Endothelial cell of umbilical vein (primary cell): ENCODE results near the gene LARP1B. TPM values are rescaled to one million over a fixed set of nuclear protein-coding genes. Genes with fewer than 3 reads are reported as not detected.

ENCODE experiments used
- BruUV-seq: library from RNA; stranded (reverse); fragments of 400-500 nt; replicated peaks from 2 replicates; lab custom pipeline; 2021; lab: Mats Ljungman, UMichigan
- CTCF ChIA-PET: fragments of 300-600, 350-600 bp; sonication (Branson Sonifier 250); formaldehyde crosslinking; loops from one replicate; lab custom pipeline; 2021; ENCODE audit warnings: antibody characterized with exemption, inconsistent platforms; lab: Charles Lee
- POLR2A ChIA-PET: fragments of 300-600, 350-600 bp; sonication (Branson Sonifier 250); formaldehyde crosslinking; loops from one replicate; lab custom pipeline; 2021; ENCODE audit warnings: antibody characterized with exemption, inconsistent platforms; lab: Charles Lee
- DNase-seq: peaks from one replicate; pipeline ENCODE4 v3.0.0-alpha.2; 2011; ENCODE audit warnings: low read depth, low spot score
- FAIRE-seq: peaks from 2 replicates; lab custom pipeline; 2011; peaks lifted over from hg19 to GRCh38; lab: Jason Lieb, UNC
- H2AFZ ChIP-seq: 2 replicates; pipeline ENCODE4 v1.6.0; 2012; ENCODE audit warnings: low read depth, low read length, control low read depth, inconsistent platforms
- H3K27ac ChIP-seq: 2 replicates; pipeline ENCODE4 v1.5.1; 2011; ENCODE audit warnings: low read depth, mild to moderate bottlenecking, control low read depth, low read length, moderate library complexity; ENCODE audit not compliant: insufficient read depth
- H3K27me3 ChIP-seq, 2 experiments: 2 replicates each; pipeline versions ENCODE4 v1.6.0 to v1.6.1; 2011; ENCODE audit warnings: low read length in 2 of 2, mixed read lengths in 1 of 2; ENCODE audit not compliant: control insufficient read depth in 2 of 2, insufficient read depth in 2 of 2
- H3K36me3 ChIP-seq, 2 experiments: 2 replicates in 1 of 2; 3 replicates in 1 of 2; pipeline ENCODE4 v1.5.1; 2011; ENCODE audit warnings: low read length in 2 of 2, mild to moderate bottlenecking in 1 of 2, moderate library complexity in 1 of 2; ENCODE audit not compliant: control insufficient read depth in 2 of 2, insufficient read depth in 2 of 2; ENCODE audit errors: extremely low read depth in 1 of 2
- H3K4me1 ChIP-seq: 3 replicates; pipeline ENCODE4 v1.5.1; 2011; ENCODE audit warnings: mild to moderate bottlenecking, low read length; ENCODE audit not compliant: control insufficient read depth, insufficient read depth; ENCODE audit errors: extremely low read depth
- H3K4me2 ChIP-seq: 2 replicates; pipeline ENCODE4 v1.6.1; 2011; ENCODE audit warnings: low read length, control low read depth, mixed read lengths; ENCODE audit not compliant: insufficient read depth
- H3K4me3 ChIP-seq, 3 experiments: fragments of 200-600 bp in 1 of 3; sonication (generic), shearing (Covaris generic) in 1 of 3; replicated peaks in 1 of 3; 2 replicates each; pipeline ENCODE4 v1.5.1; 2011 to 2016; ENCODE audit warnings: control low read depth in 3 of 3, low read length in 3 of 3, mild to moderate bottlenecking in 2 of 3, inconsistent platforms in 1 of 3, low read depth in 1 of 3, moderate library complexity in 1 of 3; ENCODE audit not compliant: insufficient read depth in 1 of 3
- H3K79me2 ChIP-seq: 2 replicates; pipeline ENCODE4 v1.6.0; 2012; ENCODE audit warnings: low read length, inconsistent platforms; ENCODE audit not compliant: control insufficient read depth, insufficient read depth
- H3K9ac ChIP-seq: replicated peaks from 2 replicates; pipeline ENCODE3; 2011; ENCODE audit warnings: low read length, control low read depth; ENCODE audit not compliant: insufficient read depth; ENCODE audit errors: extremely low read depth
- H3K9me1 ChIP-seq: replicated peaks from 3 replicates; pipeline ENCODE4 v1.6.0; 2011; ENCODE audit warnings: mild to moderate bottlenecking, low read length; ENCODE audit not compliant: control insufficient read depth, insufficient read depth; ENCODE audit errors: extremely low read depth
- H3K9me3 ChIP-seq: replicated peaks from 2 replicates; pipeline ENCODE4 v1.5.1; 2012; ENCODE audit warnings: low read length, inconsistent platforms; ENCODE audit not compliant: control insufficient read depth, insufficient read depth
- H4K20me1 ChIP-seq: replicated peaks from 2 replicates; pipeline ENCODE3; 2011; ENCODE audit warnings: mild to moderate bottlenecking, low read length; ENCODE audit not compliant: control insufficient read depth, insufficient read depth; ENCODE audit errors: extremely low read depth
- EZH2 ChIP-seq: IDR thresholded peaks from 2 replicates; pipeline ENCODE4 v1.6.1; 2012; ENCODE audit warnings: borderline replicate concordance, low read depth, mild to moderate bottlenecking, moderate library complexity, low read length, inconsistent platforms; ENCODE audit not compliant: severe bottlenecking
- FOS ChIP-seq: IDR thresholded peaks from 2 replicates; pipeline ENCODE4 v1.6.1; 2011; ENCODE audit warnings: mild to moderate bottlenecking, low read length, moderate library complexity, borderline replicate concordance; ENCODE audit not compliant: insufficient read depth
- GATA2 ChIP-seq: IDR thresholded peaks from 2 replicates; pipeline ENCODE4 v1.7.0; 2011; ENCODE audit warnings: low read depth, mild to moderate bottlenecking, moderate library complexity, mixed read lengths, low read length; ENCODE audit not compliant: insufficient read length, insufficient read depth
- JUN ChIP-seq: IDR thresholded peaks from 2 replicates; pipeline ENCODE4 v1.6.1; 2011; ENCODE audit warnings: borderline replicate concordance, low read depth; ENCODE audit not compliant: insufficient read length, insufficient read depth
- MYC ChIP-seq: IDR thresholded peaks from one replicate; pipeline ENCODE4 v1.6.1; 2011; ENCODE audit warnings: mild to moderate bottlenecking, low read depth, low read length
- POLR2A ChIP-seq: IDR thresholded peaks from 2 replicates; pipeline ENCODE4 v1.6.1; 2012; ENCODE audit warnings: low read depth, mild to moderate bottlenecking, control low read depth, low read length
- POLR2AphosphoS5 ChIP-seq: IDR thresholded peaks from 2 replicates; pipeline ENCODE4 v1.6.1; 2012; ENCODE audit warnings: low read depth, mild to moderate bottlenecking, control low read depth, low read length, moderate library complexity; ENCODE audit not compliant: insufficient read depth
- dilution Hi-C: fragments of 300-500 bp; cut with MboI; formaldehyde crosslinking; loops from one replicate; pipeline ENCODE4 v1.15.0; 2019; ENCODE audit warnings: low sequenced_read_pairs; ENCODE audit not compliant: extremely low pct_ligation_motif_present
- intact Hi-C: fragments of 100-400 bp; cut with micrococcal nuclease; formaldehyde crosslinking; loops from one replicate; pipeline ENCODE4 v1.10.0; 2022
- polyA plus RNA-seq, 4 experiments: library from polyadenylated mRNA; depleted of rRNA in 3 of 4; stranded (reverse) in 3 of 4; unstranded in 1 of 4; fragments of >200 nt; gene quantifications; 2 replicates each; pipeline versions ENCODE4 v1.2.1 to v1.2.3, GENCODE V29; 2011 to 2012; ENCODE audit warnings: missing spikeins in 1 of 4
- total RNA-seq: library from RNA; stranded (reverse); gene quantifications from 2 replicates; pipeline ENCODE4 v1.2.3, GENCODE V29; 2021
- TF ChIP-seq, protein P1 (sequence below): IDR thresholded peaks from 2 replicates; pipeline ENCODE4 v1.6.1; 2011; ENCODE audit not compliant: insufficient read depth, insufficient read length
- TF ChIP-seq, protein P2 (sequence below), 2 donors: IDR thresholded peaks; 1 replicate in 1 of 2; 2 replicates in 1 of 2; pipeline ENCODE4 v1.5.1; 2011; ENCODE audit warnings: low read length in 2 of 2, mild to moderate bottlenecking in 2 of 2, moderate library complexity in 2 of 2, control low read depth in 1 of 2, inconsistent platforms in 1 of 2, low read depth in 1 of 2; ENCODE audit not compliant: insufficient read depth in 1 of 2; ENCODE audit errors: extremely low read depth in 1 of 2

Gene LARP1B
- total and polyA plus RNA-seq, 2 donors (not counting 3 experiments of a cell fraction or from before 2014, with no cell fraction given), result 7.3 to 28.8 TPM

DNA sequence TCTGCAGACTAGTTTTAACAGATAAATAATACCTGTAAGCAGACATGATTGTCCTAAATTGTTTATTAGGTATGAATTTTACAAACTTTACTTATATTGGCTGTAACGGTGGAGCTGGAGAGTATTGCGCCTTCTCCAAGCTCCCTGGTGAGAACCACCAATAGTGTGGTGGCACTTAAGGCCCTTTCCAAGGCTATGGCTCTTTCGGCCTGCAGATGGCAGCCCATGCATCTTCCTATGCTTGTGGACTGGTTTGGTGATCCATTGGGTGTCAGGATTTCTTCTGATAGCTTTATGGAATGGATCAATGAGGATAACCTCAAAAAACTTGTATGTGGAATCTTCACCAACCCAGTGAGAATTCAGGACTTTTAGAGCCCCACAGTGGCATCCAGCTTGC lies 7.8 kb downstream of the LARP1B start:
- Histone ChIP-seq H3K79me2 (peaks cover 76% of the 10 kb centered on the region), H3K4me1 (no peaks in the 10 kb centered on the region), H3K9ac (no peak overlapping the region), H2AFZ (no peak overlapping the region), H3K36me3 (no peaks in the 10 kb centered on the region), H3K27me3 (no peaks in the 10 kb centered on the region), H3K4me3 (no peak overlapping the region), H3K27ac (no peak overlapping the region), H3K4me2 (no peak overlapping the region), H3K9me1 (no peaks in the 10 kb centered on the region), H3K9me3 (no peaks in the 10 kb centered on the region), H4K20me1 (no peaks in the 10 kb centered on the region)
- dilution Hi-C loops, result no loop called here
- DNase-seq (peak; percentile 40), FAIRE-seq (peak; percentile 74)
- ChIA-PET POLR2A (no interaction called here), CTCF (interaction anchor here (0.6 to 3.4 kb wide), 27 partner anchors 8 to 794 kb away, joined by 3 to 66 read pairs (median 4); partner anchors contain the start of genes ABHD18, LARP1B and MFSD8)
- intact Hi-C loops, result loop anchor here (2.0 to 5.0 kb wide), 3 partner anchors 94 to 152 kb away; no protein-coding TSS in a partner anchor
- TF ChIP-seq, protein P1, sequence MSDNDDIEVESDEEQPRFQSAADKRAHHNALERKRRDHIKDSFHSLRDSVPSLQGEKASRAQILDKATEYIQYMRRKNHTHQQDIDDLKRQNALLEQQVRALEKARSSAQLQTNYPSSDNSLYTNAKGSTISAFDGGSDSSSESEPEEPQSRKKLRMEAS, result no peak
- TF ChIP-seq, protein P2, sequence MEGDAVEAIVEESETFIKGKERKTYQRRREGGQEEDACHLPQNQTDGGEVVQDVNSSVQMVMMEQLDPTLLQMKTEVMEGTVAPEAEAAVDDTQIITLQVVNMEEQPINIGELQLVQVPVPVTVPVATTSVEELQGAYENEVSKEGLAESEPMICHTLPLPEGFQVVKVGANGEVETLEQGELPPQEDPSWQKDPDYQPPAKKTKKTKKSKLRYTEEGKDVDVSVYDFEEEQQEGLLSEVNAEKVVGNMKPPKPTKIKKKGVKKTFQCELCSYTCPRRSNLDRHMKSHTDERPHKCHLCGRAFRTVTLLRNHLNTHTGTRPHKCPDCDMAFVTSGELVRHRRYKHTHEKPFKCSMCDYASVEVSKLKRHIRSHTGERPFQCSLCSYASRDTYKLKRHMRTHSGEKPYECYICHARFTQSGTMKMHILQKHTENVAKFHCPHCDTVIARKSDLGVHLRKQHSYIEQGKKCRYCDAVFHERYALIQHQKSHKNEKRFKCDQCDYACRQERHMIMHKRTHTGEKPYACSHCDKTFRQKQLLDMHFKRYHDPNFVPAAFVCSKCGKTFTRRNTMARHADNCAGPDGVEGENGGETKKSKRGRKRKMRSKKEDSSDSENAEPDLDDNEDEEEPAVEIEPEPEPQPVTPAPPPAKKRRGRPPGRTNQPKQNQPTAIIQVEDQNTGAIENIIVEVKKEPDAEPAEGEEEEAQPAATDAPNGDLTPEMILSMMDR (IDR thresholded peaks at IDR 0.05; ENCODE audit: extremely low read depth in 1 of 2, insufficient read depth in 1 of 2, low read depth in 1 of 2, low read length in 2 of 2), result peak; percentile 45 to 59
- BruUV-seq, result no TSS peak

- H3K9me3 ChIP-seq, result no peaks in the 10 kb centered on the region
- intact Hi-C loops (no loop called here), dilution Hi-C loops (no loop called here)
- CTCF ChIA-PET, result interaction anchor here (0.6 kb wide), 1 partner anchor 14 kb away, joined by 4 read pairs; no protein-coding TSS in a partner anchor
- no peak overlapping the region for H3K27ac ChIP-seq
- no peaks in the 10 kb centered on the region for H3K27me3 ChIP-seq
- POLR2A ChIA-PET, result no interaction called here
- TF ChIP-seq POLR2AphosphoS5 (no peak), EZH2 (no peak), JUN (no peak), FOS (no peak), MYC (no peak), POLR2A (no peak), GATA2 (no peak)
- TF ChIP-seq, protein P2 (IDR thresholded peaks at IDR 0.05; ENCODE audit: extremely low read depth in 1 of 2, insufficient read depth in 1 of 2, low read depth in 1 of 2, low read length in 2 of 2), result no peak
- TF ChIP-seq, protein P1, result no peak
- no peaks in the 10 kb centered on the region for H3K9me1 ChIP-seq
- H3K4me2 ChIP-seq, result no peak overlapping the region
- H3K9ac ChIP-seq, result no peak overlapping the region
- no peak overlapping the region for H3K4me3 ChIP-seq
- no peaks in the 10 kb centered on the region for H3K4me1 ChIP-seq
- no peak overlapping the region for H2AFZ ChIP-seq
- H4K20me1 ChIP-seq, result no peaks in the 10 kb centered on the region
- no TSS peak for BruUV-seq
- H3K36me3 ChIP-seq, result no peaks in the 10 kb centered on the region
- FAIRE-seq (no peak), DNase-seq (no peak)
- H3K79me2 ChIP-seq, result peaks cover 18% of the 10 kb centered on the region
These were observed 15.4 kb downstream of the LARP1B start for GRCh38 chr4:128076464-128076863.
